ENCODE data around the gene ZBTB46. TPM values are rescaled to one million over a fixed set of nuclear protein-coding genes. Genes with fewer than 3 reads are reported as not detected.

The ZBTB46 gene
- total RNA-seq, 1 donor from 2014 or later, result 7.4 TPM

DNA sequence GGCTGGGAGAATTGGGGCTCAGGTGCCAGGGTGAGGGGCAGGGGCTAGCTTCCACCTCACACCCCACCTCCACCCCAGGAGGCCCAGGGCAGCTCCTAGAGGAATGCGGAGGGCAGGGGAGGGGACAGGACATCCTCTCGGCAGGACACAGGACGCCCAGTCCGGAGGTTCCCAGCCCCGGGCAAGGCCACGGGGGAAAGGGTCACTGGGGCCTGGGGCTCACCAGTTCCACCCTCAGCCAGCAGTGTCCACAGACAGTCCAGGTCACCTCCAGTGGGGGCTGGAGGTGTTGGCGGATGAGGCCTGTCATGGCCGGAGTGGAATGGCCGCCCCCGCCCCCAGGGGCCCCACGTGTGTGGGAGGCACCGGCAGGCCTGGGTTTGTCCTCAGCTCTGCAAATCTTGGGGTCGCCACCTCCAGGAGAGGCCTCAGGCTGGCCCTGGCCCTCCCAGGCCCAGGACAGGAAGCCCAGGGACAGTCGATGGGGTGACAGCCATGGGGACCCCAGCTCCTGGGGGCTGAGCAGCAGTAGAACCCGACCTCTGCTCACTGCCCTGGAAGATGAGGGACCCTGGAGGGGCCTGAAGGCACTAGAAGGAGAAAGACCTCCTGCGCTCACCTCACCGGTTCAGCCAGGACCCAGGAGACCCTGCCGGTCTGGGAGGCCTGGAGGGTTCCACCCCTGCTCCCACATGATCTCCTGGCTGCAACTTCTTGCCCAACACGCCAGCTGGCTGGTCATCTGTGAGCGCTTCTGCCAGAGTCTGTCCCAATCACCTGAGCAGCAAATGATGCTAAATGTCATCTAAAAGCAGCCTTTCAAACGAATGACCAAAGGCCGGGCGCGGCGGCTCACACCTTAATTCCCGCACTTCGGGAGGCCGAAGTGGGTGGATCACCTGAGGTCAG lies 17.2 kb upstream of the ZBTB46 start:
- H3K27me3 ChIP-seq, result no peaks in the 10 kb centered on the region
- peak overlapping the region; percentile 47 for H3K27ac ChIP-seq
- no peaks in the 10 kb centered on the region for H3K9me3 ChIP-seq
- TF ChIP-seq, protein P1, sequence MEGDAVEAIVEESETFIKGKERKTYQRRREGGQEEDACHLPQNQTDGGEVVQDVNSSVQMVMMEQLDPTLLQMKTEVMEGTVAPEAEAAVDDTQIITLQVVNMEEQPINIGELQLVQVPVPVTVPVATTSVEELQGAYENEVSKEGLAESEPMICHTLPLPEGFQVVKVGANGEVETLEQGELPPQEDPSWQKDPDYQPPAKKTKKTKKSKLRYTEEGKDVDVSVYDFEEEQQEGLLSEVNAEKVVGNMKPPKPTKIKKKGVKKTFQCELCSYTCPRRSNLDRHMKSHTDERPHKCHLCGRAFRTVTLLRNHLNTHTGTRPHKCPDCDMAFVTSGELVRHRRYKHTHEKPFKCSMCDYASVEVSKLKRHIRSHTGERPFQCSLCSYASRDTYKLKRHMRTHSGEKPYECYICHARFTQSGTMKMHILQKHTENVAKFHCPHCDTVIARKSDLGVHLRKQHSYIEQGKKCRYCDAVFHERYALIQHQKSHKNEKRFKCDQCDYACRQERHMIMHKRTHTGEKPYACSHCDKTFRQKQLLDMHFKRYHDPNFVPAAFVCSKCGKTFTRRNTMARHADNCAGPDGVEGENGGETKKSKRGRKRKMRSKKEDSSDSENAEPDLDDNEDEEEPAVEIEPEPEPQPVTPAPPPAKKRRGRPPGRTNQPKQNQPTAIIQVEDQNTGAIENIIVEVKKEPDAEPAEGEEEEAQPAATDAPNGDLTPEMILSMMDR (IDR thresholded peaks at IDR 0.05), result no peak
- TF ChIP-seq POLR2A (IDR thresholded peaks at IDR 0.05) (no peak), POLR2AphosphoS5 (IDR thresholded peaks at IDR 0.05; ENCODE audit: insufficient read depth in 1 of 2, low read depth in 1 of 2) (no peak)
- no peaks in the 10 kb centered on the region for H3K36me3 ChIP-seq
- no peak overlapping the region for H3K4me3 ChIP-seq
- intact Hi-C loops (cut with DNase I), result no loop called here
- peaks cover 35% of the 10 kb centered on the region for H3K4me1 ChIP-seq
- no peak for DNase-seq (ENCODE audit: extremely low spot score in 2 of 2)

GRCh38 chr20:63847237-63848002 lies 16.4 kb upstream of the ZBTB46 start:
- Histone ChIP-seq H3K4me1 (peaks cover 35% of the 10 kb centered on the region), H3K4me3 (no peak overlapping the region), H3K9me3 (no peaks in the 10 kb centered on the region), H3K27ac (peak overlapping the region; percentile 47), H3K27me3 (no peaks in the 10 kb centered on the region), H3K36me3 (no peaks in the 10 kb centered on the region)
- intact Hi-C loops (cut with DNase I), result no loop called here
- TF ChIP-seq, protein P1 (IDR thresholded peaks at IDR 0.05), result no peak
- TF ChIP-seq POLR2AphosphoS5 (IDR thresholded peaks at IDR 0.05; ENCODE audit: insufficient read depth in 1 of 2, low read depth in 1 of 2) (peak in 1 of 2 donors; percentile 29), POLR2A (IDR thresholded peaks at IDR 0.05) (no peak)
- no peak for DNase-seq (ENCODE audit: extremely low spot score in 2 of 2)

DNA sequence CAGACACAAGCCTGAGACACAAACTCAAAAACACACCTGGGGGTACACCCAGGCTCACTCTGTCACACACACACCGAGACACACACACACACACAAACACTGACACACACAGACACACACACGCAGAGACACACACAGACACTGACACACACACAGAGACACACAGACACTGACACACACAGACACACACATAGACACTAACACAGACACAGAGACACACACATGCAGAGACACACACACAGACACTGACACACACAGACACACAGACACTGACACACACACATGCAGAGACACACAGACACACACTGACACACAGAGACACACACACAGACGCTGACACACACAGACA lies 15.8 kb upstream of the ZBTB46 start:
- intact Hi-C loops (cut with DNase I), result no loop called here
- peaks cover 35% of the 10 kb centered on the region for H3K4me1 ChIP-seq
- no peaks in the 10 kb centered on the region for H3K36me3 ChIP-seq
- DNase-seq (ENCODE audit: extremely low spot score in 2 of 2), result no peak
- no peaks in the 10 kb centered on the region for H3K9me3 ChIP-seq
- no peak overlapping the region for H3K4me3 ChIP-seq
- TF ChIP-seq, protein P1 (IDR thresholded peaks at IDR 0.05), result no peak
- no peak for TF ChIP-seq POLR2A (IDR thresholded peaks at IDR 0.05)
- TF ChIP-seq POLR2AphosphoS5 (IDR thresholded peaks at IDR 0.05; ENCODE audit: insufficient read depth in 1 of 2, low read depth in 1 of 2), result no peak
- H3K27me3 ChIP-seq, result no peaks in the 10 kb centered on the region
- H3K27ac ChIP-seq, result peak overlapping the region; percentile 47

- DNase-seq (ENCODE audit: extremely low spot score in 2 of 2), result no peak
- H3K4me3 ChIP-seq, result peak overlapping the region in 1 of 2 donors; percentile 37
- peaks cover 35% of the 10 kb centered on the region for H3K4me1 ChIP-seq
- no peaks in the 10 kb centered on the region for H3K27me3 ChIP-seq
- H3K27ac ChIP-seq, result no peak overlapping the region
- intact Hi-C loops (cut with DNase I), result no loop called here
- TF ChIP-seq, protein P1 (IDR thresholded peaks at IDR 0.05), result no peak
- TF ChIP-seq POLR2AphosphoS5 (IDR thresholded peaks at IDR 0.05; ENCODE audit: insufficient read depth in 1 of 2, low read depth in 1 of 2), result peak in 1 of 2 donors; percentile 42
- no peaks in the 10 kb centered on the region for H3K36me3 ChIP-seq
- no peaks in the 10 kb centered on the region for H3K9me3 ChIP-seq
These were observed 15.2 kb upstream of the ZBTB46 start for GRCh38 chr20:63846128-63846771.

Measured in vagina (tissue), 2 donors.